C4-2B (cell line): ENCODE data around the gene PHRF1.

ENCODE experiments used
- CTCF ChIP-seq: fragments of 450-650 bp; conservative IDR thresholded peaks from 2 replicates; pipeline ENCODE4 v1.5.1; 2017; ENCODE audit warnings: mild to moderate bottlenecking
- ZFX ChIP-seq: fragments of 450-650 bp; IDR thresholded peaks from 2 replicates; pipeline ENCODE4 v1.6.1; 2017

- TF ChIP-seq ZFX (peak; percentile 83), CTCF (no peak)
Observed at GRCh38 chr11:575313-575995, 816 bp upstream of the PHRF1 start.
